WI38 (cell line): ENCODE results near the gene GJA10.

ENCODE experiments used
- H3K4me3 ChIP-seq: 2 replicates; pipeline ENCODE4 v1.5.1; 2011; ENCODE audit warnings: low read depth, mild to moderate bottlenecking, control low read depth, low read length
- TF ChIP-seq, protein P1 (sequence below): IDR thresholded peaks from 2 replicates; pipeline ENCODE4 v1.5.1; 2012; ENCODE audit warnings: low read depth, mild to moderate bottlenecking, control low read depth, low read length

Gene GJA10

DNA sequence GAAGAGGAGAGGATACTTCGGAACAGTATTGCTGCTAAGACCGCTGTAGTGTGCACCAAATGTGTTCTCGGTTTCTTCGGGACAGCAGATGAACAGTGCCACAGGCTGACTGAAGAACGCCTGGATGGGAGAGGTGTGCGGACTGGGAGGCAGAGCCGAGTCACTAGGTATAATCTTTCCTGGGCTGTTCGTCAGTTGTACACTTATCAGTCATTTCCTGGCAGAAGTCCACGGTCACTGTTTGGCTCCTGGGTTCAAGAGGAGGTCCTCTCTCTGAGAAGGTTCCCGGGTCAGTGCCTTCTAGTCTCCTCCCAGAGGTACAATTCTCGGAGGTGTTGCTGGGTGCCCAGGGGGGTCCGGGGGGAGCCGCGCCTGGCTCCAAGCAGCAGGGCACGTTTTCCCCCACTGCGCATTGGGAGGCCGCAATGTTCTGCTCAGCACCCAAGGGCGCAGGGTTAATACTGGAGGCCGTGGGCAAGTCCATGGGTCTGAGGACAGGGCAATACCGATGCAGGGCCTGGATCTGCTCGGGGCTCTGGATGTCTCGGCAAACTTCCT, 38.1 kb downstream of the GJA10 start:
- TF ChIP-seq, protein P1, sequence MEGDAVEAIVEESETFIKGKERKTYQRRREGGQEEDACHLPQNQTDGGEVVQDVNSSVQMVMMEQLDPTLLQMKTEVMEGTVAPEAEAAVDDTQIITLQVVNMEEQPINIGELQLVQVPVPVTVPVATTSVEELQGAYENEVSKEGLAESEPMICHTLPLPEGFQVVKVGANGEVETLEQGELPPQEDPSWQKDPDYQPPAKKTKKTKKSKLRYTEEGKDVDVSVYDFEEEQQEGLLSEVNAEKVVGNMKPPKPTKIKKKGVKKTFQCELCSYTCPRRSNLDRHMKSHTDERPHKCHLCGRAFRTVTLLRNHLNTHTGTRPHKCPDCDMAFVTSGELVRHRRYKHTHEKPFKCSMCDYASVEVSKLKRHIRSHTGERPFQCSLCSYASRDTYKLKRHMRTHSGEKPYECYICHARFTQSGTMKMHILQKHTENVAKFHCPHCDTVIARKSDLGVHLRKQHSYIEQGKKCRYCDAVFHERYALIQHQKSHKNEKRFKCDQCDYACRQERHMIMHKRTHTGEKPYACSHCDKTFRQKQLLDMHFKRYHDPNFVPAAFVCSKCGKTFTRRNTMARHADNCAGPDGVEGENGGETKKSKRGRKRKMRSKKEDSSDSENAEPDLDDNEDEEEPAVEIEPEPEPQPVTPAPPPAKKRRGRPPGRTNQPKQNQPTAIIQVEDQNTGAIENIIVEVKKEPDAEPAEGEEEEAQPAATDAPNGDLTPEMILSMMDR, result no peak
- H3K4me3 ChIP-seq, result no peak overlapping the region

DNA sequence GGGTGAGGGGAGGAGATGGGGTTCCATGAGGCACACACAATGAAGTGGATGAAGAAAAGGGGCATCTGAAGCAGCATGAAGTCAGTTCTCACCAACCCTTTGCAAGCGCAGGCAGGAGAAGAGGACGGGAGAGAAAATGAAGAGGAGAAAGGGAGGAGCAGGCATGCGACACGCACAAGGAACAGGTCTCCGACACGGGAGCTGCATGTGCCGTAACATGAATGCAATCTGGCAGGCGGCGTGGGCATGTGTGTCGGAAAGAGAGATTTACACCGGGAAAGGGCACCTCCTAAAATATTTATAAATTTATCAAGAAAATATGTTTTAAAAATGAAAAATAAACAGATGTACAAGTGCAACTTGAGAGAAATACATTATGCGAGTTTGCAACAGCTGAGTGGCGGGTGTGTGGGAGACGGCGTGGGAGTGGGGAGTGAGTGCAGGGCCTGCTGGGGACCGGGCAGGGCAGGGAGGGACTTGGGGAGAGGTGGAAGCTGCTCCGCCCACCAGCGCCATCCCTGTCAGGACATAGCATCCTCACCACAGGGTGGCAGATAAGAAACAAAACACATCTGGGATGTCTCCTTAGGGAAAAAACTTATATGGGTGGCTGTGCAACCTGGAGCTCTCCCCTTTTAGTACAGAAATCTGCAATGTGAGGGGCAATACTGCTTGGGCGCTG, 40.6 kb downstream of the GJA10 start:
- H3K4me3 ChIP-seq, result no peak overlapping the region
- TF ChIP-seq, protein P1, result no peak

DNA sequence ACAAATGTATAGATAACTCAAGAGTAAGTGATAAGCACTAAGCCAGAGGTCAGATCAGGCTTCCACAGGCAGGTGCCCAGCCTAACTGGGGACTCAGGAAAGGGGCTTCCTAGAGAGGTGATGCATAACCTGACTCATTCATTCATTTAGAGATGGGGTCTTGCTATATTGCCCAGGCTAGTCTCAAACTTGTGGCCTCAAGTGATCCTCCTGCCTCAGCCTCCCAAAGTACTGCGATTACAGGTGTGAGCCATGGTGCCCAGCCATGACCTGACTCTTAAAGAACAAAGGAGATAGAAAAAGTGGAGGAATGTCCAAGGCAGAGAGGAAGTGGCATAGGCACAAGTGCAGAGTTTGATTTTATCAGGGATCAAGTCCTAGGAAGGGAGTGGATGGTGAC, 41.9 kb downstream of the GJA10 start:
- no peak overlapping the region for H3K4me3 ChIP-seq
- TF ChIP-seq, protein P1, result no peak

DNA sequence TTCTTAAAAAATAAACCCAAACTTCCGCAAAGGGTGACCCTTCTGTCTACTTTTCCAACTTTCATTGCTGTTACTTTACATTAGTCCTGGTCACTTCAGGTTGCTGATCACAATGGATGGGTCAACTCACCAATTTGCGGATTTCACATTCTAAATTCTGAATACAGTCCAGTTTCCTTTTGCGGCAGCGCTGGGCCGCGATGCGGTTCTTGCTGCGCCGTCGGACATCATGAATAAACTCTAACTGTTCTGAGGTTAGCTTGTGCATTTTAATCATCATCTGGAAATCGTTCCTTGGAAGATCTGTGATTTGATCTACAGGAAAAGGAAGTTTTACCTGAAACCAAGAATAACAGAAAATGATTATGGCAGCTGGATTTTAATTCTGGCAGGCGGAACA, 43.7 kb downstream of the GJA10 start:
- TF ChIP-seq, protein P1, result no peak
- H3K4me3 ChIP-seq, result no peak overlapping the region

DNA sequence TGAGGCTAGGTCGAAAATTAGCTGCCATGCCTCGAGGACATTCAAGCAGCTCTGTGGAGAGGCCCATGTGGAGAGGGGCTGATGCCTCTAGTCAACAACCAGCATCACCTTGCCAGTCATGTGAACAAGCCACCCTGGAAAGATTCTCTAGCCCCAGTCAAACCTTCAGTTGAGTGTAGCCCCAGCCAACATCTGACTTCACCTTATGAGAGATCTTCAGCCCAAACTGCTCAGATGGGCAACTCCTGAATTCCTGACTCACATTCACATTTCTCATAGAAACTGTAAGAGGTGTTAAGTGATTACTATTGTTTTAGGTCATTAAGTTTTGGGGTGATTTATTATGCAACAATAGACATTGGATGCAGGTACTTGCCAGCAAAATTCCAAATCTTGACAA, 44.9 kb downstream of the GJA10 start:
- TF ChIP-seq, protein P1, result no peak
- H3K4me3 ChIP-seq, result no peak overlapping the region

DNA sequence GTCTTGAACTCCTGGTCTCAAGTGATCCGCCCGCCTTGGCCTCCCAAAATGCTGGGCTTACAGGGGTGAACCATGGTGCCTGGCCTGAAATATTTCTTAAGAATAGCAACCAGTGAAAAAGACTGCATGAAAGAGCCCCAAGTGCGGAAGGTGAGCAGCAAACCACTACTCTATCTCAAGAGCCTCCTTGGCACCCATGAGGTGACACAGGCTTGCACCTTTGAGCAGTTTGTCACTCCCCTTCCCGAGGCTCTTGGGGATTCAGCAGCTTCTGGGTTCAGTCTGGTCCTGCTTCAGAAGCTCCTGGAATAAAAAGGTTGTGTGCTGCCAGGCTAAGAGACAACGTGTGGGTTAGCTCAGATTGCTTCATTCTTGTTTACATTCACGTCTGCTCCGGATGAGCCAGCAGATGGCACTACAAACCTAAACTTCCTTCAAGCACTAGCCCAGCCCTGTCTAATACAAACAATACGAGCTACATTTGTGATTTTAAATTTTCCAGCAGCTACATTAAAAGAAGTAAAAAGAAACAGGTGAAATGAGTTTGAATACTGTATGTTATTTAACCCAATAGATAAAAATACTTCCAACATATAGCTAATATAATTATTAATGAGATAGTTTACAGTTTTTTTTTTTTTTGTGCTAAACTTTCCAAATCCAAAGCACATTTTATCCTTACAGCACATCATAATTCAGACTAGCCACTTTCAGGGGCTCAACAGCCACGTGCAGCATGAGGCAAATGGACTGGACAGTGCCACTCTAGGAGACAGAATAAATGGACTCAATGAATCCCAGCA, 46.2 kb downstream of the GJA10 start:
- TF ChIP-seq, protein P1, result peak; percentile 57

DNA sequence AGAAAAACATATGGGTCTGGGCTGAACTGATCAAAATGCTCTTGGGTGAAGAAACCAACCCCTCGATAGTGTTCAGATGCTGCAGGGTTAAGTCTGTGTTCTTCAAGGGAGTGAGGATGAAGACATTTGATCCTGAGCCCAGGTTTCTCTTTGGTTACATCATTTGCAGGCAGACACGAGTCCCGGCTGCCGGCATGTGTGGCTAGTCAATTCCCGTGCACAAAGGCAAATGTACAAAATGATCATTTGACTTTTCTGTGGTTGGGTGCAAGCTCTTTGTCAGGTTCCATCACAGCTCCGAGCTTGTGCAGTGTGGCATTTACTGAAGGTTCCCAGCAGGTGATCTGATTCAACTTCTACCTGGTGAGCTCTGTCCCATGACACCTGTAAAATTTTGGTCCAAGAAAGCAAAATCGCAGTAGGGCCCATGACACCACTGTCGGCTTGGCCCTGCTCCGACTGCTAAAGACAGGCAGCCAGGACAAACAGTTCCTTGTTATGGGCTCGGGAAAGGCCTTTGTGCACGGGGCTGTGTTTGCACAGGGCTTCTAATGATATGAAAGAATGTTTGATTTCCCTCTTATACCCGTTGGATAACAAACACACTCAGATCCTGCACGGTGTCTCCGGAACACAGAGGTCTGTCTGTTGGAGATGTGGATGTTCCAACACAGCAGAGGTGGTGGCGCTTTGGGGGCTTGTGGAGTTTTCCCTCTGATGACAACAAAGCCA, 46.9 kb downstream of the GJA10 start:
- no peak overlapping the region for H3K4me3 ChIP-seq
- TF ChIP-seq, protein P1, result no peak

More for the DNA sequence above, 46.2 kb downstream of the GJA10 start:
- H3K4me3 ChIP-seq, result no peak overlapping the region
